RWPE1 (cell line): ENCODE measurements around the gene SERPINI2.

Experiments used
- CTCF ChIA-PET: fragments of 350-600 bp; sonication (Branson Sonifier 250); formaldehyde crosslinking; extraction: SDS; loops from one replicate; lab custom pipeline; 2021; lab: Yijun Ruan, JAX
- POLR2A ChIA-PET: fragments of 400-600 bp; formaldehyde crosslinking; extraction: SDS; loops from one replicate; lab custom pipeline; 2020; ENCODE audit warnings: antibody characterized with exemption; ENCODE audit not compliant: low non-redundant PET; lab: Yijun Ruan, JAX
- DNase-seq: peaks from one replicate; pipeline ENCODE4 v3.0.0; 2012; ENCODE audit warnings: low spot score
- H3K27ac ChIP-seq: fragments of 450-650 bp; 2 replicates; pipeline ENCODE4 v1.5.1; 2017
- TF ChIP-seq, protein P1 (sequence below): fragments of 450-650 bp; conservative IDR thresholded peaks from 2 replicates; pipeline ENCODE4 v1.5.1; 2017; ENCODE audit warnings: low read depth, mild to moderate bottlenecking

SERPINI2 gene

DNA sequence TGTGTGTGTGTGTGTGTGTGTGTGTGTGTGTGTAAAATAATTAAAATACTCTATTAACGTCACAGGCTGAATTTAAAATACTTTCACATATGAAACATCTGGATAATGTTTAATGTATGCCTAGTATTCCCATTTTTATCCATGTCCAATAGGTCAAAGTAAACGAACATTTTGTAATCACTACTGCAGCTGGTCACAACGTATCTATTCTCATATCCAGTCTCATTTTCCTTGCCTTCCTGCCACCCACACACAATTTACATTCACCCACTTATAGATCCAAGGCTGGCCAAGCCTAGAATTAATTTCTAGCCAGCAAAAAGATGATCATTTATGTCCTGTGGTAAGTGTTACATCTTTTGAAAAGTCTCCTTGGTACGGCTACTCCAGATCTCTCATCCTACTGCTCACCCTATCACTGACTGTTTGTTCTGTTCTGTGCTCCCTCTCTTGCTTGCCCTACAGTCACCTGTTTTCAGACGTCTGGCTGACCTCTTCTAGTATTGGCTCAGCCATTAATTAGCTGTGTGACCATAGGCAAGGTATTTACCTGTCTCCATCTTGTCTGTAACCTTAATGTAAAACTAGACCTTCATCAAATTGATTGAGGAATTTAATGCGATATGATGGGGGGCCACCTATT, 17.6 kb downstream of the SERPINI2 start:
- POLR2A ChIA-PET: no interaction called here
- TF ChIP-seq, protein P1, sequence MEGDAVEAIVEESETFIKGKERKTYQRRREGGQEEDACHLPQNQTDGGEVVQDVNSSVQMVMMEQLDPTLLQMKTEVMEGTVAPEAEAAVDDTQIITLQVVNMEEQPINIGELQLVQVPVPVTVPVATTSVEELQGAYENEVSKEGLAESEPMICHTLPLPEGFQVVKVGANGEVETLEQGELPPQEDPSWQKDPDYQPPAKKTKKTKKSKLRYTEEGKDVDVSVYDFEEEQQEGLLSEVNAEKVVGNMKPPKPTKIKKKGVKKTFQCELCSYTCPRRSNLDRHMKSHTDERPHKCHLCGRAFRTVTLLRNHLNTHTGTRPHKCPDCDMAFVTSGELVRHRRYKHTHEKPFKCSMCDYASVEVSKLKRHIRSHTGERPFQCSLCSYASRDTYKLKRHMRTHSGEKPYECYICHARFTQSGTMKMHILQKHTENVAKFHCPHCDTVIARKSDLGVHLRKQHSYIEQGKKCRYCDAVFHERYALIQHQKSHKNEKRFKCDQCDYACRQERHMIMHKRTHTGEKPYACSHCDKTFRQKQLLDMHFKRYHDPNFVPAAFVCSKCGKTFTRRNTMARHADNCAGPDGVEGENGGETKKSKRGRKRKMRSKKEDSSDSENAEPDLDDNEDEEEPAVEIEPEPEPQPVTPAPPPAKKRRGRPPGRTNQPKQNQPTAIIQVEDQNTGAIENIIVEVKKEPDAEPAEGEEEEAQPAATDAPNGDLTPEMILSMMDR: no peak
- no peak overlapping the region for H3K27ac ChIP-seq
- CTCF ChIA-PET: interaction anchor here (0.6 kb wide), 1 partner anchor 1174 kb away, joined by 3 read pairs; no protein-coding TSS in a partner anchor
- no peak for DNase-seq

DNA sequence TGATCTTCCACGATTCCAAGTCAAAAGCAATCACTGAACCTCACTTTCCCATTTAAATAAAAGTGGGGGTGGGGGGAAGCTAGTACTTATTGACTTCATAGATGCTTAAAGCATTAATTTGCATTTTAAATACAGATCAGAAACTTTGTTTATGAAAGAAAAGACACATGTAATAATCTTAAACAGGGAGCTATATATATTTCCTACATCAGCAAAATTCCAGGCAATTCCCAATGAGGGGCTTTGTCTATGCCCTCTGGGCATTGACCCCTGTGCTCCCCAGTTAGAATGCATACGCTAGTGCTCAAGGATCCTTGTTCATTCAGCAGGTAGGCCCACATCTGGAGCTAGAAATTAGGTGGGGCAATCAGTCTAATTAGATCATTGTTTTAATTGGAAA, 20.0 kb downstream of the SERPINI2 start:
- H3K27ac ChIP-seq: no peak overlapping the region
- no peak for DNase-seq
- ChIA-PET CTCF (no interaction called here), POLR2A (no interaction called here)
- TF ChIP-seq, protein P1: no peak

DNA sequence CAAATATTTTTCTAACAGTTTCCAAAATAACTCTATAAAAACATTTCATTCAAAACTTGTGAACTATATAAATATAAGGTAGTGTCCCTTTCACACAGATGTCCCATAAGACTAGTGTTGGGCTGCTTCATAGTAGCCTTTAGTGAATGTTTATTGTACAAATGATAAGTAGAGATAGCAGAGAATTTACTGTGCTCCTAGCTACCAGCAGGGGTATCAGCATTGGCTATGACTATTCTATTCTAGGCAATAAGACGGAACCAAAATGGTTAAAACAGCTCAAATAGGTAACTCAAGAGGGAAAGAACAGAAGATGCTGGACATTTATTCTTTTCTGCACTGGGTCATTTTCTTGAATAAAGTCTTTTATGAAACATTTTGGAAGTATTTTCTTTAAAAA, 22.6 kb downstream of the SERPINI2 start:
- ChIA-PET POLR2A (no interaction called here), CTCF (no interaction called here)
- no peak overlapping the region for H3K27ac ChIP-seq

DNA sequence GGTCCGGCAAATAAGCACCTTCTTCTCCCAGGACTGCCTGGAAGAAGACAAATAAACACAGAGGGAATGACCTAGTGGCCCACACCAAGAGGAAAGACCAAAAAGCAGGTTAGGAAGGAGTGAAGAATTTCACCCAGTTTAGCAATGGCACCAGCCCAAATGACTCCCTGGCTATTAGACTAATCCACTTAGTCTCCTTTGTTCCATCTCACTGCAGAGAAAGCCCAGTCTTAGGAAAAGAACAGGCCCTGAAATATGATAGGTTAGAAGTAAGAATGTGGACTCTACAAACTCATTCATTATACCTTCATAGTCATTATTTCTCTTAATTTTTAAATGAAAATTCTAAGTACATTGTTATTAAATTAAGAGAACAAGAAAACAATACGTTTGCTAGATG, 23.2 kb downstream of the SERPINI2 start:
- TF ChIP-seq, protein P1: no peak
- POLR2A ChIA-PET: no interaction called here
- DNase-seq: no peak
- no peak overlapping the region for H3K27ac ChIP-seq
- CTCF ChIA-PET: no interaction called here

More for the DNA sequence above, 22.6 kb downstream of the SERPINI2 start:
- TF ChIP-seq, protein P1: no peak
- no peak for DNase-seq

DNA sequence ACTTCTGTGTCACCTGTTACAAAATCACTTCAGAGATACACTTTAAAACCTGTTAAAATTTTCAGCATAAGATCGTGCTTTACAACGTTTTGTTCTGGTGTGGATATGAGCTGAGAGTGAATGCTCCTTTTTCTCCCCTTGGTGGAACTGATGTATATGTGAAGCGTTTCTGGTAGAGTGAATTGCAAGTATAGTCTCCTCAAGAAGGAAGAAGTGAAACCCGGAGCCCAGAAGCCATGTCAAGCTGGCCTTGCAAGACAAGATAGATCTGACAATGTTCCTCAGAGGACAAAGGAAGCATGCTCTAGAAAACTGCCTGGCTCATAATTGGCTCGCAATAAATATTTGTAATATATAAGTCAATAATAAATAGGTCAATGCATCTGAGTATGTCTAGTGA, 23.6 kb downstream of the SERPINI2 start:
- no peak overlapping the region for H3K27ac ChIP-seq
- TF ChIP-seq, protein P1: no peak
- CTCF ChIA-PET: no interaction called here
- no peak for DNase-seq
- POLR2A ChIA-PET: no interaction called here

DNA sequence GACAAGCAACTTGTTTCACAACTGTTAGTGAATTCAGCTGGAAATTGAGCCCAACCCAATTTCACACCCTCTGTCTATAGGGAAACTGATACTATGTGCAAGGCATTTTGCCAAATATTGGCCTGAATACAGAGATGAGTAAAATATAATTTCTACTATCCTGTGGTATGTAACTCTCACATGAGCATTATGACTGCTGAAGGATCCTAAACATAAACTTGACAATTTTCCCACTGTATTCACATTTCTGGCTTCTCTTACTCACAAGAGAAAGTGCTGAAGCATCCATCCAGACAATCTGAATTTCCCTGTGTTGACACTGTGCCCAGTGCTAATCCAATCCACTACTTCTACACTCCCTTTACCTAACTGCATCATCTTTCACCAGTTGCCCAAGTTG, 28.4 kb downstream of the SERPINI2 start:
- ChIA-PET POLR2A (no interaction called here), CTCF (no interaction called here)
- TF ChIP-seq, protein P1: no peak
- no peak for DNase-seq
- H3K27ac ChIP-seq: no peak overlapping the region
